HCT116 (cell line): ENCODE measurements around the gene HECW1. TPM values are rescaled to one million over a fixed set of nuclear protein-coding genes. Genes with fewer than 3 reads are reported as not detected.

ENCODE experiments used
- ATAC-seq: fragments of 200-7000 bp; cut with Tn5 transposase; 2 replicates; pipeline ENCODE4 v1.9.1; 2020; ENCODE audit warnings: mild to moderate bottlenecking, moderate library complexity
- BruUV-seq: library from RNA; stranded (reverse); fragments of 400-500 nt; replicated peaks from 2 replicates; lab custom pipeline; 2021; lab: Mats Ljungman, UMichigan
- CTCF ChIA-PET: fragments of 300-600 bp; sonication (Branson Sonifier 250); formaldehyde crosslinking; loops from one replicate; lab custom pipeline; 2021; ENCODE audit warnings: antibody characterized with exemption; lab: Charles Lee
- POLR2A ChIA-PET: fragments of 300-600, 350-600 bp; sonication (Branson Sonifier 250); formaldehyde crosslinking; loops from one replicate; lab custom pipeline; 2021; ENCODE audit warnings: antibody characterized with exemption; lab: Charles Lee
- RAD21 ChIA-PET, 2 experiments: fragments of 300-600 bp; sonication (Branson Sonifier 250); formaldehyde crosslinking; loops; one replicate each; lab custom pipeline; 2023; ENCODE audit warnings: low total read pairs in 2 of 2; ENCODE audit not compliant: uncharacterized antibody in 2 of 2, unreplicated experiment in 2 of 2, low non-redundant PET in 1 of 2; lab: Charles Lee
- DNase-seq: peaks from one replicate; pipeline ENCODE4 v3.0.0-alpha.2; 2010; ENCODE audit warnings: low read depth, low spot score
- H2AFZ ChIP-seq: fragments of 200-600 bp; shearing (Covaris generic), sonication (generic); 2 replicates; pipeline ENCODE4 v1.6.1; 2017; ENCODE audit warnings: low read depth, mixed run types, mixed read lengths, antibody characterized with exemption, low read length; ENCODE audit not compliant: poor library complexity, severe bottlenecking
- H3K27ac ChIP-seq: 2 replicates; pipeline ENCODE4 v1.5.1; 2012; ENCODE audit warnings: low read depth, low read length
- H3K27me3 ChIP-seq: fragments of 200-600 bp; sonication (generic); 2 replicates; pipeline ENCODE4 v1.6.1; 2016; ENCODE audit warnings: mixed run types, low read length, mixed read lengths; ENCODE audit not compliant: insufficient read depth
- H3K36me3 ChIP-seq, 2 experiments: fragments of 200-500 bp in 1 of 2; fragments of 200-600 bp in 1 of 2; sonication (Bioruptor generic) in 1 of 2; sonication (generic) in 1 of 2; 2 replicates each; pipeline versions ENCODE4 v1.5.1 to v1.6.1; 2014 to 2016; ENCODE audit warnings: low read length in 2 of 2, inconsistent platforms in 1 of 2, mixed read lengths in 1 of 2, mixed run types in 1 of 2; ENCODE audit not compliant: insufficient read depth in 2 of 2, control insufficient read depth in 1 of 2
- H3K4me1 ChIP-seq, 2 experiments: fragments of 200-600 bp in 1 of 2; sonication (generic) in 1 of 2; 2 replicates each; pipeline versions ENCODE4 v1.5.1 to v1.6.1; 2012 to 2017; ENCODE audit warnings: low read length in 2 of 2, inconsistent platforms in 1 of 2, mild to moderate bottlenecking in 1 of 2, mixed read lengths in 1 of 2, mixed run types in 1 of 2, moderate library complexity in 1 of 2; ENCODE audit not compliant: insufficient read depth in 2 of 2, control insufficient read depth in 1 of 2
- H3K4me2 ChIP-seq: fragments of 200-600 bp; sonication (generic); 2 replicates; pipeline ENCODE4 v1.6.1; 2017; ENCODE audit warnings: mixed run types, low read length, mixed read lengths
- H3K4me3 ChIP-seq, 2 experiments: fragments of 200-600 bp in 1 of 2; sonication (generic) in 1 of 2; replicated peaks in 1 of 2; 2 replicates each; pipeline ENCODE4 v1.5.1; 2011 to 2016; ENCODE audit warnings: low read length in 2 of 2, control low read depth in 1 of 2, low read depth in 1 of 2, mild to moderate bottlenecking in 1 of 2, mixed read lengths in 1 of 2, mixed run types in 1 of 2
- H3K79me2 ChIP-seq: fragments of 200-600 bp; sonication (generic); 2 replicates; pipeline ENCODE4 v1.6.1; 2017; ENCODE audit warnings: mild to moderate bottlenecking, mixed run types, low read length, moderate library complexity, mixed read lengths; ENCODE audit not compliant: insufficient read depth
- H3K9ac ChIP-seq: fragments of 200-600 bp; sonication (generic); 2 replicates; pipeline ENCODE4 v1.6.1; 2016; ENCODE audit warnings: low read length, mixed read lengths
- H3K9me2 ChIP-seq: fragments of 200-600 bp; sonication (generic), shearing (Covaris generic); 2 replicates; pipeline ENCODE4 v1.6.1; 2017; ENCODE audit warnings: mixed run types, mild to moderate bottlenecking, moderate library complexity; ENCODE audit not compliant: insufficient read depth
- H3K9me3 ChIP-seq, 2 experiments: fragments of 200-500 bp in 1 of 2; fragments of 200-600 bp in 1 of 2; sonication (Bioruptor generic) in 1 of 2; sonication (generic) in 1 of 2; 2 replicates each; pipeline ENCODE4 v1.6.1; 2014 to 2017; ENCODE audit warnings: low read length in 2 of 2, mixed read lengths in 2 of 2, inconsistent platforms in 1 of 2, low read depth in 1 of 2, mild to moderate bottlenecking in 1 of 2, mixed run types in 1 of 2, moderate library complexity in 1 of 2; ENCODE audit not compliant: control insufficient read depth in 1 of 2, insufficient read depth in 1 of 2
- H4K20me1 ChIP-seq: fragments of 200-600 bp; sonication (generic), shearing (Covaris generic); 2 replicates; pipeline ENCODE4 v1.6.1; 2017; ENCODE audit warnings: mixed run types, mild to moderate bottlenecking, moderate library complexity; ENCODE audit not compliant: insufficient read depth
- CBX3 ChIP-seq: IDR thresholded peaks from 2 replicates; pipeline ENCODE4 v1.6.1; 2012; ENCODE audit warnings: low read depth
- ELF1 ChIP-seq: IDR thresholded peaks from 2 replicates; pipeline ENCODE4 v1.6.1; 2012; ENCODE audit warnings: low read depth, borderline replicate concordance
- EZH2 ChIP-seq: fragments of 200-600 bp; sonication (generic); IDR thresholded peaks from 2 replicates; pipeline ENCODE4 v1.6.1; 2017; ENCODE audit warnings: antibody characterized with exemption, mixed run types
- EZH2phosphoT487 ChIP-seq: fragments of 200-600 bp; IDR thresholded peaks from 2 replicates; pipeline ENCODE4 v1.6.1; 2018; ENCODE audit warnings: antibody characterized with exemption, borderline replicate concordance
- JUND ChIP-seq: IDR thresholded peaks from 2 replicates; pipeline ENCODE4 v1.6.1; 2012
- POLR2AphosphoS5 ChIP-seq: IDR thresholded peaks from 2 replicates; pipeline ENCODE4 v1.6.1; 2011; ENCODE audit warnings: mild to moderate bottlenecking, low read depth, low read length, moderate library complexity
- TCF7L2 ChIP-seq: IDR thresholded peaks from 2 replicates; pipeline ENCODE4 v1.7.0; 2011; ENCODE audit warnings: borderline replicate concordance, inconsistent platforms; ENCODE audit not compliant: insufficient read depth, insufficient read length; ENCODE audit errors: extremely low read depth
- intact Hi-C: fragments of 100-400 bp; cut with micrococcal nuclease; formaldehyde crosslinking; loops from 2 replicates; pipeline ENCODE4 v1.10.0; 2022
- total RNA-seq: library from RNA; stranded (reverse); gene quantifications from one replicate; pipeline ENCODE4 v1.2.1, GENCODE V29; 2021; ENCODE audit not compliant: unreplicated experiment
- TF ChIP-seq, protein P1 (sequence below): IDR thresholded peaks from 2 replicates; pipeline ENCODE4 v1.6.1; 2012; ENCODE audit warnings: low read depth

HECW1 gene
- total RNA-seq, 1 experiment from 2014 or later = 5.6 TPM

DNA sequence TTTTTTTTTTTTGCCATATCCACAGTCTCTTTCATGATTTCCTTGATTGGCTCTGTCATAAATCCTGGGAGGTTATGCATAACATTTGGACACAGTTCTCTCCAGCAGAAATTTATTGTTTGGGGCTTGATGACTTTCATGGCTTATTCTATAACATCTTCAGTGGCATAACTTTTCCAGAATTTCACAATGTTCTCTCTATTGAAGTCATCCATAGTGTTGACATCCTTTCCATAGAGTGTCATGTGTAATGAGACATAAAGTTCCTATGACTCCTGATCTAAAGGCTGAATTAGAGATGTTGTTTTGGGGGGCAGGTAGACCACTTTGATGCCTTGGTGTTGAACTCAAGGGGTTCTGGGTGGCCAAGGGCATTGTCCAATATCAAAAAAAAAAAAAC is 433.8 kb downstream of the HECW1 start:
- Histone ChIP-seq H4K20me1 (no peaks in the 10 kb centered on the region), H3K4me1 (no peaks in the 10 kb centered on the region), H3K27ac (no peak overlapping the region), H3K9ac (no peak overlapping the region), H3K9me3 (peaks cover 0 to 4% of the 10 kb centered on the region in 2 experiments; a peak in 1 of 4 replicates), H3K79me2 (no peaks in the 10 kb centered on the region), H3K9me2 (no peaks in the 10 kb centered on the region), H3K27me3 (no peaks in the 10 kb centered on the region), H2AFZ (no peak overlapping the region), H3K36me3 (no peaks in the 10 kb centered on the region), H3K4me2 (no peak overlapping the region), H3K4me3 (no peak overlapping the region)
- ChIA-PET CTCF (no interaction called here), RAD21 (no interaction called here), POLR2A (no interaction called here)
- no peak for DNase-seq
- TF ChIP-seq JUND (no peak), EZH2phosphoT487 (no peak), TCF7L2 (no peak), CBX3 (no peak), EZH2 (no peak), ELF1 (no peak), POLR2AphosphoS5 (no peak)
- TF ChIP-seq, protein P1, sequence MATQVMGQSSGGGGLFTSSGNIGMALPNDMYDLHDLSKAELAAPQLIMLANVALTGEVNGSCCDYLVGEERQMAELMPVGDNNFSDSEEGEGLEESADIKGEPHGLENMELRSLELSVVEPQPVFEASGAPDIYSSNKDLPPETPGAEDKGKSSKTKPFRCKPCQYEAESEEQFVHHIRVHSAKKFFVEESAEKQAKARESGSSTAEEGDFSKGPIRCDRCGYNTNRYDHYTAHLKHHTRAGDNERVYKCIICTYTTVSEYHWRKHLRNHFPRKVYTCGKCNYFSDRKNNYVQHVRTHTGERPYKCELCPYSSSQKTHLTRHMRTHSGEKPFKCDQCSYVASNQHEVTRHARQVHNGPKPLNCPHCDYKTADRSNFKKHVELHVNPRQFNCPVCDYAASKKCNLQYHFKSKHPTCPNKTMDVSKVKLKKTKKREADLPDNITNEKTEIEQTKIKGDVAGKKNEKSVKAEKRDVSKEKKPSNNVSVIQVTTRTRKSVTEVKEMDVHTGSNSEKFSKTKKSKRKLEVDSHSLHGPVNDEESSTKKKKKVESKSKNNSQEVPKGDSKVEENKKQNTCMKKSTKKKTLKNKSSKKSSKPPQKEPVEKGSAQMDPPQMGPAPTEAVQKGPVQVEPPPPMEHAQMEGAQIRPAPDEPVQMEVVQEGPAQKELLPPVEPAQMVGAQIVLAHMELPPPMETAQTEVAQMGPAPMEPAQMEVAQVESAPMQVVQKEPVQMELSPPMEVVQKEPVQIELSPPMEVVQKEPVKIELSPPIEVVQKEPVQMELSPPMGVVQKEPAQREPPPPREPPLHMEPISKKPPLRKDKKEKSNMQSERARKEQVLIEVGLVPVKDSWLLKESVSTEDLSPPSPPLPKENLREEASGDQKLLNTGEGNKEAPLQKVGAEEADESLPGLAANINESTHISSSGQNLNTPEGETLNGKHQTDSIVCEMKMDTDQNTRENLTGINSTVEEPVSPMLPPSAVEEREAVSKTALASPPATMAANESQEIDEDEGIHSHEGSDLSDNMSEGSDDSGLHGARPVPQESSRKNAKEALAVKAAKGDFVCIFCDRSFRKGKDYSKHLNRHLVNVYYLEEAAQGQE = no peak
- no TSS peak for BruUV-seq
- no peak for ATAC-seq
- intact Hi-C loops = no loop called here
